Hepatocyte (in vitro differentiated cells): Measurements from ENCODE around the gene BLTP1.

Experiments
- EZH2phosphoT487 ChIP-seq: fragments of 200-600 bp; sonication (generic); IDR thresholded peaks from one replicate; pipeline ENCODE4 v1.6.1; 2018; ENCODE audit warnings: antibody characterized with exemption, mild to moderate bottlenecking, low read depth, moderate library complexity; ENCODE audit not compliant: unreplicated experiment, severe bottlenecking
- TF ChIP-seq, protein P1 (sequence below): fragments of 200-600 bp; sonication (generic); IDR thresholded peaks from 2 replicates; pipeline ENCODE4 v1.5.1; 2016; ENCODE audit warnings: antibody characterized with exemption, mild to moderate bottlenecking; ENCODE audit not compliant: poor library complexity

DNA sequence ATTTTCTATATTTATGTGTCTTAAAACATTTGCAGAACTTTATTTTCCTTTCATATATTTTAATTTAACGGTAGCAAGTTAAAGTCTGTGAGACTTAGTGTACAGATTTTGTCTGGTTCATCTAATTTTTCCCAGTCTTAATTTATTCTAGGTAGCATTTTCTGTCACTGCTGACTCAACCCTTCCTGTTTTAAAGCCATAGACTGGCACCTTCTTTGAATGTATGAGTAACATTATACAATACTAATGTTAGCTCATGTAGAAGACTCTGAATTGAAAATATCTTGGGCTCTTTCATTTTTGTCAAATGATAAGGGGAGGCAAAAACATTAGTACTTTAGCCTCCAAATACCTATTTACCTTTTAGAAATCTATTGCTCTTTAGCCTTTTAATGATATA, 43.6 kb downstream of the BLTP1 start:
- TF ChIP-seq, protein P1, sequence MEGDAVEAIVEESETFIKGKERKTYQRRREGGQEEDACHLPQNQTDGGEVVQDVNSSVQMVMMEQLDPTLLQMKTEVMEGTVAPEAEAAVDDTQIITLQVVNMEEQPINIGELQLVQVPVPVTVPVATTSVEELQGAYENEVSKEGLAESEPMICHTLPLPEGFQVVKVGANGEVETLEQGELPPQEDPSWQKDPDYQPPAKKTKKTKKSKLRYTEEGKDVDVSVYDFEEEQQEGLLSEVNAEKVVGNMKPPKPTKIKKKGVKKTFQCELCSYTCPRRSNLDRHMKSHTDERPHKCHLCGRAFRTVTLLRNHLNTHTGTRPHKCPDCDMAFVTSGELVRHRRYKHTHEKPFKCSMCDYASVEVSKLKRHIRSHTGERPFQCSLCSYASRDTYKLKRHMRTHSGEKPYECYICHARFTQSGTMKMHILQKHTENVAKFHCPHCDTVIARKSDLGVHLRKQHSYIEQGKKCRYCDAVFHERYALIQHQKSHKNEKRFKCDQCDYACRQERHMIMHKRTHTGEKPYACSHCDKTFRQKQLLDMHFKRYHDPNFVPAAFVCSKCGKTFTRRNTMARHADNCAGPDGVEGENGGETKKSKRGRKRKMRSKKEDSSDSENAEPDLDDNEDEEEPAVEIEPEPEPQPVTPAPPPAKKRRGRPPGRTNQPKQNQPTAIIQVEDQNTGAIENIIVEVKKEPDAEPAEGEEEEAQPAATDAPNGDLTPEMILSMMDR = no peak
- TF ChIP-seq EZH2phosphoT487 = no peak
